ENCODE measurements around the gene OCA2.

DNA sequence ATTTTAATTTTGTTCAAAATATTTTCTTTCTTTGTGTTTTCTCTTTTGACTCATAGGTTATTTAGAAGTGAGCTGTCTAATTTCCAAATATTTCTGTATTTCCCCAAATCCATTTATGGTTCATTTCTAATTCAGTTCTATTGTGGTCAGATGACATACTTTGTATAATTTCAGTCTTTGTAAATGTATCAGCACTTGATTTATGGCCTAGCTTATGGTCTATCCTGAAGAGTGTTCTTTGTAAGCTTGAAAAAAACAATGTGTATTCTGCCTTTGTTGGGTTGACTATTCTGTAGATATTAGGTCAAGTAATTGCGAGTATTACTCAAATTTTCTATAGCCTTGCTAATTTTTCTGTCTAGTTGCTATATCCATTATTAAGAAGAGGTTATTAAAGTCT is 311.2 kb downstream of the OCA2 start:
- TF ChIP-seq EP300 (IDR thresholded peaks at IDR 0.05) (no peak), POLR2AphosphoS5 (IDR thresholded peaks at IDR 0.05) (no peak)
- TF ChIP-seq, protein P1, sequence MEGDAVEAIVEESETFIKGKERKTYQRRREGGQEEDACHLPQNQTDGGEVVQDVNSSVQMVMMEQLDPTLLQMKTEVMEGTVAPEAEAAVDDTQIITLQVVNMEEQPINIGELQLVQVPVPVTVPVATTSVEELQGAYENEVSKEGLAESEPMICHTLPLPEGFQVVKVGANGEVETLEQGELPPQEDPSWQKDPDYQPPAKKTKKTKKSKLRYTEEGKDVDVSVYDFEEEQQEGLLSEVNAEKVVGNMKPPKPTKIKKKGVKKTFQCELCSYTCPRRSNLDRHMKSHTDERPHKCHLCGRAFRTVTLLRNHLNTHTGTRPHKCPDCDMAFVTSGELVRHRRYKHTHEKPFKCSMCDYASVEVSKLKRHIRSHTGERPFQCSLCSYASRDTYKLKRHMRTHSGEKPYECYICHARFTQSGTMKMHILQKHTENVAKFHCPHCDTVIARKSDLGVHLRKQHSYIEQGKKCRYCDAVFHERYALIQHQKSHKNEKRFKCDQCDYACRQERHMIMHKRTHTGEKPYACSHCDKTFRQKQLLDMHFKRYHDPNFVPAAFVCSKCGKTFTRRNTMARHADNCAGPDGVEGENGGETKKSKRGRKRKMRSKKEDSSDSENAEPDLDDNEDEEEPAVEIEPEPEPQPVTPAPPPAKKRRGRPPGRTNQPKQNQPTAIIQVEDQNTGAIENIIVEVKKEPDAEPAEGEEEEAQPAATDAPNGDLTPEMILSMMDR (IDR thresholded peaks at IDR 0.05) = no peak
